Mesothelial cell of epicardium (in vitro differentiated cells): ENCODE results near the gene DDX31. TPM values are rescaled to one million over a fixed set of nuclear protein-coding genes. Genes with fewer than 3 reads are reported as not detected.

Source experiments
- DNase-seq, 2 experiments: peaks; one replicate each; pipeline ENCODE4 v3.0.0; 2021; ENCODE audit warnings: low spot score in 2 of 2; ENCODE audit not compliant: unreplicated experiment in 2 of 2
- H3K27ac Mint-ChIP-seq: 2 replicates; pipeline ENCODE4 v1.8.0; 2021; ENCODE audit warnings: mixed read lengths
- H3K27me3 Mint-ChIP-seq: 2 replicates; pipeline ENCODE4 v1.8.0; 2021; ENCODE audit warnings: low read depth, mixed read lengths
- H3K36me3 Mint-ChIP-seq: 2 replicates; pipeline ENCODE4 v1.8.0; 2021; ENCODE audit warnings: mixed read lengths
- H3K4me1 Mint-ChIP-seq: 2 replicates; pipeline ENCODE4 v1.8.0; 2021; ENCODE audit warnings: mixed read lengths
- H3K4me3 Mint-ChIP-seq: 2 replicates; pipeline ENCODE4 v1.8.0; 2021; ENCODE audit warnings: mild to moderate bottlenecking, moderate library complexity, mixed read lengths
- H3K9me3 Mint-ChIP-seq: 2 replicates; pipeline ENCODE4 v1.8.0; 2021; ENCODE audit warnings: mixed read lengths
- total RNA-seq: library from RNA; stranded (reverse); gene quantifications from 3 replicates; pipeline ENCODE4 v1.2.1, GENCODE V29; 2021
- TF ChIP-seq, protein P1 (sequence below): fragments of 200-600 bp; sonication (generic); IDR thresholded peaks from one replicate; pipeline ENCODE4 v1.5.0; 2021; ENCODE audit warnings: antibody characterized with exemption; ENCODE audit not compliant: unreplicated experiment

DDX31 gene
- total RNA-seq, 1 donor from 2014 or later, result 22.9 TPM

DNA sequence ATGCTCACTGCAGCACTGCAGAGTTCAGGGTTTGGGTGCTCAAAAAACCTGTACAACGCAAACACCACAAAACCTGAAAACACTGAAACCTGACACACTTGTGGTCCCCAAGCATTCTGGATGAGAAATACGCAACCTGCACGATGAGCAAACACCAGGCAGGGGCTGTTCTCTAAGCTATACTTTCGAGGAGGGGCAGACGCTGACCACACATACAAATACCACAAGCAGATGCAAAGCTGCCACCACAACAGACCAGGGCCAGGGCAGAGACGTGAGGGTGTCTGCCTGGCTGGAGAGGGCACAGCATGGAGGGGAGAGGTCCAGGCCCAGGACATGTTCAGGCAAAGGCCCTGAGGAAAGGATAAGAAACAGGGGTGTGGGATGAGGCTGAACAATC is 64.4 kb downstream of the DDX31 start:
- Mint-ChIP-seq H3K27ac (no peak overlapping the region), H3K27me3 (no peaks in the 10 kb centered on the region), H3K9me3 (no peaks in the 10 kb centered on the region), H3K4me3 (no peak overlapping the region), H3K36me3 (peaks cover 18% of the 10 kb centered on the region), H3K4me1 (no peaks in the 10 kb centered on the region)
- TF ChIP-seq, protein P1, sequence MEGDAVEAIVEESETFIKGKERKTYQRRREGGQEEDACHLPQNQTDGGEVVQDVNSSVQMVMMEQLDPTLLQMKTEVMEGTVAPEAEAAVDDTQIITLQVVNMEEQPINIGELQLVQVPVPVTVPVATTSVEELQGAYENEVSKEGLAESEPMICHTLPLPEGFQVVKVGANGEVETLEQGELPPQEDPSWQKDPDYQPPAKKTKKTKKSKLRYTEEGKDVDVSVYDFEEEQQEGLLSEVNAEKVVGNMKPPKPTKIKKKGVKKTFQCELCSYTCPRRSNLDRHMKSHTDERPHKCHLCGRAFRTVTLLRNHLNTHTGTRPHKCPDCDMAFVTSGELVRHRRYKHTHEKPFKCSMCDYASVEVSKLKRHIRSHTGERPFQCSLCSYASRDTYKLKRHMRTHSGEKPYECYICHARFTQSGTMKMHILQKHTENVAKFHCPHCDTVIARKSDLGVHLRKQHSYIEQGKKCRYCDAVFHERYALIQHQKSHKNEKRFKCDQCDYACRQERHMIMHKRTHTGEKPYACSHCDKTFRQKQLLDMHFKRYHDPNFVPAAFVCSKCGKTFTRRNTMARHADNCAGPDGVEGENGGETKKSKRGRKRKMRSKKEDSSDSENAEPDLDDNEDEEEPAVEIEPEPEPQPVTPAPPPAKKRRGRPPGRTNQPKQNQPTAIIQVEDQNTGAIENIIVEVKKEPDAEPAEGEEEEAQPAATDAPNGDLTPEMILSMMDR, result no peak
- no peak for DNase-seq

DNA sequence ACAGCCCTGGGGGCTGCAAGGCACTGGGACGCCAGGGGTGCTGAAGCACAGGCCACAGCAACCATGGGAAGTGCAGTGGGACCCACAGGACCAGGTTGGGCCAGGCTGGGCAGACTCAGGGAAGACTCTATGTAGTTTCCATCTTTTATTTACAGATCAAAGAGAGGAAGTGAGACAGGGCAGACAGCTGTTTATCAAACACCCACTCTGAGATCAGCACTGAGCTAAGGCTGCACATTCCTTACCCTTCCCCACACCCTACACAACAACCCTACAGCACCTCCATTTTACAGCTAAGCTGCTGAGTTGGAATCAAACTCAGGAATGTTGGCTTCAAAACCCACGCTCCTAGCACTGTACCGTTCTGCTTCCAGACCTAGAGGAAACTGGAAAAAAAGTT is 67.6 kb downstream of the DDX31 start:
- H3K36me3 Mint-ChIP-seq, result peaks cover 15% of the 10 kb centered on the region
- H3K9me3 Mint-ChIP-seq, result no peaks in the 10 kb centered on the region
- no peak for DNase-seq
- H3K27ac Mint-ChIP-seq, result no peak overlapping the region
- no peak overlapping the region for H3K4me3 Mint-ChIP-seq
- no peaks in the 10 kb centered on the region for H3K4me1 Mint-ChIP-seq
- TF ChIP-seq, protein P1, result no peak
- no peaks in the 10 kb centered on the region for H3K27me3 Mint-ChIP-seq

DNA sequence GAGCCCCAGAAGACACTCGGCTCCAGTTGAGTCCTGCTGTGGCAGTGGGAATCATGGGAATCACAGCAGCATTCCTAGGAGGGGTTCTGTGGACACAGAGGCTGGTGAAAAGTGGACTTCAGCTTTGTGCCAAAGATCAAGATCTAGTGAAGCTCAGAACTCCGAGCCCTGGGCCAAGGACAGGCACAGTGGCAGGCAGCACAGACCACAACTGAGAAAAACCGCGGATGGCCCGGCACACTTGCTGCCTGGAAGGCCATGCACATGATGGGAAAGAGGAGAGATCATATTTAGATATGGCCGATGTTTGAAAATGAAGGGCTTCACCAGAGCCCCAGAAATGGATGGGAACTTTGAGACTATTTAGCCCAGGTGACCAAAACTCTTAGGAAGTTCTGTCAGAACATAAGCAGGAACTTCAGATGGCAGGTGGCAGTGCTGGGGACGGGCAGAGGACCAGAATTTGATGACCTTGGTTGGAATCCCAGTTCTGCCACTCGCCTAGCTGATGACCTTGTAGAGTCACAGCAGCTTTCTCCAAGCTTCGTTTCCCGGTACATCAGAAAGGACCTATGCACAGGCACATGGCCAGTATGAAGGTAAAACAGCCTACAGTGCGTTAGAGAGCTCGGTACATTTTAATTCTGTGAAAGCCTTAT is 69.3 kb downstream of the DDX31 start:
- Mint-ChIP-seq H3K36me3 (peaks cover 16% of the 10 kb centered on the region), H3K4me1 (no peaks in the 10 kb centered on the region), H3K27me3 (no peaks in the 10 kb centered on the region), H3K27ac (no peak overlapping the region), H3K9me3 (no peaks in the 10 kb centered on the region), H3K4me3 (no peak overlapping the region)
- DNase-seq, result no peak
- TF ChIP-seq, protein P1, result no peak

DNA sequence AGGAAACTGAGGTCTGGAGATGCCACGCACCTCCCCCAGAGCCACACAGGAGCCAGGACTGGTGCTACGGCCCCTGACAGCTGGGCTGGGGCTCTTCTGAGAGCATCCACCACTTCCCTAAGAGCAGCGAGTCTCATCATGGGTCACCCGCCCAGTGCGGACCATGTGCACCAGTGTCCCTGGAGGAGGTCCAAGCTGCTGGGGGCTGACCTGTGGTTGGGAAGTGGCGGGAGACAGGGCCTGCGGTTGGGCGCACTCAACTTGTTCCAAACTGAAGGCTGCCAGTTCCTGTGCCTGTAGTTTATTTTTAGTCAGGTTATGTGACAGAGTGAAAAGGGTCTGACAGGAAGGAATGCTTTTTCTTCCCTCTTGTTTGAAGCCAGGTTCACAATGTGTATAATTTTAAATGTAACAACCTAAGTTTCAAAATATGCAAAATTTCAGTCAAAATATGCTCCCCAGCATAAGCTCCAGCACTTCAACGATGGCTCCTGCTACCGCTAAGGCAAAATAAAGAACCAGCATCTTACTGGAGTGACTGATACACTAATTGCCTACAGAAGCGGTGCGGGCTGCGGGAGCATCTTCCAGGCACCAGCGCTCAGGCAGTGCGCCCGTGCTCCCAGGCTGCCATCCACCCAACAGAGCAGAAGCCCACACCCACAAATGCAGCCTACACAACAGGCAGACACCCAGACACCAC is 72.6 kb downstream of the DDX31 start:
- no peak for DNase-seq
- no peak overlapping the region for H3K27ac Mint-ChIP-seq
- no peaks in the 10 kb centered on the region for H3K4me1 Mint-ChIP-seq
- H3K9me3 Mint-ChIP-seq, result no peaks in the 10 kb centered on the region
- H3K27me3 Mint-ChIP-seq, result peaks cover 16% of the 10 kb centered on the region
- TF ChIP-seq, protein P1, result no peak
- no peak overlapping the region for H3K4me3 Mint-ChIP-seq
- H3K36me3 Mint-ChIP-seq, result peaks cover 33% of the 10 kb centered on the region

DNA sequence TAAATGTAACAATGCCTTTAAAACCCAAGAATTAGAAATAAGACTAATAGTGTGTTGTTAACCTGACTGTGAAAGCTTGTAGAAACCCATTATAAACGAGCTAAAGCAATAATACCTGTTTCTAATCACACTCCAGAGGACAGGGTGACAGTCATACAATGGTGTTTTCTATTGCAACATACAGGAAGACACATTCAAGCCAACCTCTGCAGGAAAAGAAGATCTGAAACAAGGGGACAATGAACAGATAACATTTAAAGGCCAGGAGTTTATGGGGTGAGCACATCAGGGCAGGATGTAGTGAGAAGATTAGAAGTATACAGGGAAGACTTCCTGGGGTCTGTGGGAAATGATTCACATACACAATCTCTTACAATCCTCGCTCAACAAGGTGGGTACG is 73.6 kb downstream of the DDX31 start:
- no peak overlapping the region for H3K4me3 Mint-ChIP-seq
- H3K36me3 Mint-ChIP-seq, result peaks cover 33% of the 10 kb centered on the region

More for the DNA sequence above, 73.6 kb downstream of the DDX31 start:
- Mint-ChIP-seq H3K27me3 (peaks cover 26% of the 10 kb centered on the region), H3K4me1 (no peaks in the 10 kb centered on the region), H3K27ac (no peak overlapping the region), H3K9me3 (no peaks in the 10 kb centered on the region)
- TF ChIP-seq, protein P1, result no peak
- DNase-seq, result no peak
